HL-60/S4 treated with phorbol 12-myristate 13-acetate at 8.2 ng/mL for 4 days and 3 days (cell line): Measurements from ENCODE around the gene MXD3.
"Not testable (repeated sequence)": the region's sequence is repeated elsewhere in the genome, so short reads cannot be mapped to it uniquely, and the experiment has no call there.

Experiments
- in situ Hi-C: fragments of 300-500 bp; cut with MboI; formaldehyde crosslinking; loops from 2 replicates; pipeline ENCODE4 v1.15.0; 2022; ENCODE audit warnings: low sequenced_read_pairs

MXD3 gene

DNA sequence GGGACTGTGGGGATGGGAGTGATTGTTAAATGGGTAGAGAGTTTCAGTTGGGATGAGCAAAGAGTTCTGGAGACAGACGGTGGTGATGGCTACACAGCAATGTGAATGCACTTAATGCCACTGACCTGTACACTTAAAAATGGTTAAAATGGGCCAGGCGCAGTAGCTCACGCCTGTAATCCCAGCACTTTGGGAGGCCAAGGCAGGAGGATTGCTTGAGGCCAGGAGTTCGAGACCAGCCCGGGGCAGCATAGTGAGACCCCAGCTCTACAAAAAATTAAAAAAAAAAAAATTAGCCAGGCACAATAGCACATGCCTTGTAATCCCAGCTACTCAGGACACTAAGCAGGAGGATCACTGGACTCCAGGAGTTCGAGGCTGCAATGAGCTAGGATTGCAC is 32.1 kb upstream of the MXD3 start:
- in situ Hi-C loops = no loop called here

DNA sequence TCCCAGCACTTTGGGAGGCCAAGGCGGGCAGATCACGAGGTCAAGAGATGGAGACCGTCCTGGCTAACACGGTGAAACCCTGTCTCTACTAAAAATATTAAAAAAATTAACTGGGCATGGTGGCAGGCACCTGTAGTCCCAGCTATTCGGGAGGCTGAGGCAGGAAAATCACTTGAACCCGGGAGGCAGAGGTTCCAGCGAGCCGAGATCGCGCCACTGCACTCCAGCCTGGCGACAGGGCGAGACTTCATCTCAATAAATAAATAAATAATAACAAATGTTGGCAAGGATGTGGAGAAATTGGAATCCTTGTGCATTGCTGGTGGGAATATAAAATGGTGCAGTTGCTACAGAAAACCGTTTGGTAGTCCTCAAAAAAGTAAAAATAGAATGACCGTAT is 31.3 kb upstream of the MXD3 start:
- in situ Hi-C loops = not testable (repeated sequence)

DNA sequence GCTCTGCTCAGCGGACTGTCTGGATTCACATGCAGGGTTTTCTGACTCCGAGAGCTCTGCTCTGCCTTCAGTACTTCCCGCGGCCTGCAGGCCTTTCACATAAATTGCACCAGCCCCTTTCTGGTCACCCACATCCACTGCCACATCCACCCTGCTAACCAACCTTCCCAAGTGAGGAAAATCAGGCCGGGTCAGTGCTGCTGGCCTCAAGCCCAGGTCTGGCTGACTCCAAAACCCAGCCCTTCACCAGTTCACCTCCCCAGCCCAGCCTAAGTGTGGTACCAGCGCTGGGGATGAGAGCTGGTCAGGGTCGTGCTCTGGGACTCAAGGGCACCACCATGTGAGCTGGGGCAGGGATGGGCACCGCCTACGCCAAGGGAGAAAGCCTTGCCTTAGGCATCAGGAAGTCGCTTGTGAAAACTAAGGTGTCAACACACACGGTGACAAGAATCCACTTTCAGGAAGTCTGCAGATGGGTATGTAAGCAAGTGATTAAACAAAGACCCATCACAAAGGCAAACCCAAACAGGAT is 27.5 kb upstream of the MXD3 start:
- in situ Hi-C loops = no loop called here

DNA sequence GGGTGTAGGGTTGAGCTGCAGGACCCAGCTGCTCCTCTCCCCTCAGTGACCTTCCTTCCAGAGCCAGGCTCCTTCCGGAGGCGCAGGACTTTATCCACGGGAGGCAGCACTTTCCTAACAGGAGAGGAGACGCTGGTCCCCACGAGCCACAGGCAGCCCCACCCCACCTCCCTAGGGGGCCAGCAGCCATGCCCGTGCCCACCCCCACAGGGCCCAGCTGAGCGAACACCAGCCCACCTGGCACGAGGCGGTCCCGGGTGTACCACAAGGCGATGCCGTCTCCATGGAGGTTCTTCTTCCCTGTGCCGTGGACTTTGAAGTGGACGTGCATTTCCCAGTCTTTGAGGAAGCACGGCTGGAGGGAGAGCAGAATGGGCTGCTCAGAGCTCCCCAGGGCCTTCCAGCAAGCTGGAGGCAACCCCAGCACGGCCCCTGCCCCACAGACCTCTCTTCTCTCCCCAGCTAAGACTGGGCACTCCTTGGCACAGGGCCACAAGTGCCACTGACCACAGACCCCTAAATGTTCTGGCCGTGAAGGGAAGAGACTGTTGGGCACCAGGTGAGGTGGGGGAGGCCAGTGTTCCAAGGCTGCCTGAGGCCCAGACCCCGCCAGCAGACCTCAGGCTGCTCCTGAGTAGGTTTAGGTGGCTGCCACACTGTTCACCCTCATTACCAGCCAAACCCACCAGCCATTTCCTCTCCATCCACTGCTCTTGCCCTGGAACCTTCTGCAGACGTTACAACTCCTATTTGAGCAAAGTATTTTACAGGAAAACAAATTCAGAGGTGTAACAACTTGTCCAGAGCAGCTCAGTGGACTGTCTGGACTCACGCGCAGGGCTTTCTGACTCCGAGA is 26.8 kb upstream of the MXD3 start:
- in situ Hi-C loops = no loop called here

DNA sequence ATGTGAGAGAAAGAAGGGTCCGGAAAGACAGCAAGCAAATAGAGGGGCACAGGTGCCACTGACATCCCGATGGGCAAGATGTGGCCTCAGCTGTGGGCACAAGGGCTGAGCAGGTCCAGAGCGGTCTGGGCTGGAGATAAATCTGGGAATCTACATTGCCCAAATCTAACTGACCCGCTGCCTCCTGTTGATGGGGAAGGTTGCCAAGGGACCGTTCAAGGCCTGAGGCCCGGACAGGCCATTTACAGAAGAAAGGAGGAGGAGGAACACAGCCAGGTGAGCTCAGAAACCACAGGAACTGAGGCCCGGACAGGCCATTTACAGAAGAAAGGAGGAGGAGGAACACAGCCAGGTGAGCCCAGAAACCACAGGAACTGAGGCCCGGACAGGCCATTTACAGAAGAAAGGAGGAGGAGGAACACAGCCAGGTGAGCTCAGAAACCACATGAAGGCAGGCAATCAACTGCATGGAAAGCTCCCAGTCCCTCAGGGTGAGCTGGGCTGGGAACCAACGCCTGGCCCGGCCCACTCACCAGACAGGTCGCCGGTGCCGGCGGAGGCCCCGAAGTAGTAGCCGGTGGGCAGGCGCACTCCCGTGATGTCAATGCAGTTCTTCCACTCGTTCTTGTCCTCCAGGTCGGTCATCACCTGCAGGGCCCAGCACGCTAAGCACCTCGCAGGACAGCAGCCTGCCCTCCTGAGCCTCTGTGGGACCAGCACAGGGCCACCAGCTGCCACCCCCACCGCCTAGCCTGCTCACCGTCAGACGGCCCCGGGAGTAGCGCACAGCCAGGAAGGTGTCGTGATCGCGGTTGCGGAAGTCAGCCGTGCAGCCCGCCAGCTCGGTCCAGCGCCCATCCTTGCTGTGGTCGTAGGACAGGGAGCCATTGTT is 25.2 kb upstream of the MXD3 start:
- in situ Hi-C loops = no loop called here

DNA sequence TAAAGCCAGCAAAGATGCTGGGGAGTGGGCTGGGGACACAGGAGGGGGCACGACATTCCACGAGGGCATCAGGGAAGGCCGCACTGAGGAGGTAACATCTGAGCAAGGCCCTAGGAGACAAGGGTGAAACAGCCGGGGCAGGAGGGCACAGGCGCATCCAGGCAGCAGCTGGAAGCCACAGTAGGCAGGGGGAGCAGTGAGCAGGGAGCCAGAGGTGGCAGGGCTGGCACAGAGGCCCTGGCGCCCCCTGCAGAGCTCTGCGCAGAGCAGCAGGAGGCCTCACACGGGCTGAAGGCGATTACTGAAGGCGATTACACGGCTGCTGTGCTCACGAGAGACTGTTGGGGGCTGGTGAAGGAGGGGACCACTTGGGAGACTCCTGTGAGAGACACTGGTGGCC is 24.4 kb upstream of the MXD3 start:
- in situ Hi-C loops = no loop called here

DNA sequence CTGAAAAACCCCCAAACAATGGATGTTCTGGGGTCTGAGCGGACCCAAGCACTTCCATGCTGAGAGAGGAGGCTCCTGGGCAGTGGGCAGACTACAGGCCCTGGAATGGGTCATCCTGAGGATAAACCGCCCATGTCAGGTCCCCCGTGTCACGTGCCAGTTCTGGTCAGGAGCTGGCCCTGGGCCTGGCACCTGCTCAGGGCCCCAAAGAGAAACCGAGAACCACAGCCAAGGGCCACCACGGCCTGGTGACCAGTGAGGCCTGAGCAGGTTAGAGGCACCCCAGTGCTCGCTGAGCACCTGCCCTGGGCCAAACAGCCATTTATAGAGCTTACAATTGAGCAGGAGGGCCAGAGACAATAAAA is 24.0 kb upstream of the MXD3 start:
- in situ Hi-C loops = no loop called here

DNA sequence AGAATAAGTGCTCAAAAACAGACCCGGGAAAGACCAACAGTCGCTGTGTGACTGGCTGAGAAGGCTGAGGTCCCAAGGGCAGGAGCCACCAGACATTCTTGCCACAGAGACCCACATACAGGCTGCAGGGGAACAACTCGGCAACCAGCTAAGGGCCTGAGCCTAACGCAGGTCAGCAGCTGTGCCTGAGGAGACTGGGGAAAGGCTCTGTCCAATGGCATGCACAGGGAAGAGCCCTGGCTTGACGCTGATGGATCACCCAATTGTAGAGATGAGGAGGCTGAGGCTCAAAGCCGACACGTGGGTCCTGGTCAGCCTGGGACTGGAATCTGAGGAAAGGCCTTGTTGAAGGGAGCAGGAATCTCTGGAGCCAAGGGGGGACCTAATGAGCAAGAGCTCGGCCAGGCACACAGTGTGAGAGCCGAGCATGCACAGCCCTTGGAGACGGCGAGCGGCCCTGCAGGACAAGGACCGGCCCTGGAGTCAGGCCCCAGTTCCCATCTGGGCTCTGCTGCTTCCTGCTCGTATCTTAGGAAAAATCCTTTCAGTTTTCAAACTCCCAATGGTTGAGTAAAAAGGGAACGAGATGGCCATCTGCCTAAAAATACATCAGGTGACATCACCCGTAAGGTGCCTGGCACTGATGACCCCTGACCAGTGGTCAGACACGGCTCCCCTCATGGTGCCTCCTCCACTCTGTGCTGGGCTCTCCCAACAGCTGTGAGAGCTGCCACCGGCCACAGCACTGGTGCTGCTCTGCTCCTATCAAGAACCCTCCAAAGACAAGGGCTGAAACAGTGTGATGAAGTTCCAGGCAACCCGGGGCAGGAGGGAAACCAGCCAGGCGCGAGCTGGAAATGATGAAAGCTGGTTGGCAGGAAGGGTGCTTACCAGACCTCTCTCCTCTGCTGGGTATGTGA is 23.3 kb upstream of the MXD3 start:
- in situ Hi-C loops = no loop called here

DNA sequence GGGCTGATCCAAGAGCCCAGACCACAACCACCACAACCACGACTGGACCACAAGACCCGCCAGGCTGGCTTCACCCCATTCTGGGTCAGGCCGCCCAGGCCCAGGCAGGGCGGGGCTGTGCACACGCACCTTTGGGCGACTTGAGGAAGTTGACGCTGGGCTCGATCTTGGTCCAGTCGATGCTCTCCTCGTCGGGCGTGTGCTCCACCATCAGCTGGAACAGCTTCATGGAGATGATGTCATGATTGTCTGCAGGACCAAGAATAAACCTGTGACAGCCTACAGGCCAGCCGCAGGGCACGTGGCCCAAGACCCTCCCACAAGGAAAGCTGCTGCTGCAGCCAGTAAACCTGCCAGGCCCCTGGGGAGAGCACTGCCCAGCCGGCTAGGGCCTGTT is 22.5 kb upstream of the MXD3 start:
- in situ Hi-C loops = no loop called here

DNA sequence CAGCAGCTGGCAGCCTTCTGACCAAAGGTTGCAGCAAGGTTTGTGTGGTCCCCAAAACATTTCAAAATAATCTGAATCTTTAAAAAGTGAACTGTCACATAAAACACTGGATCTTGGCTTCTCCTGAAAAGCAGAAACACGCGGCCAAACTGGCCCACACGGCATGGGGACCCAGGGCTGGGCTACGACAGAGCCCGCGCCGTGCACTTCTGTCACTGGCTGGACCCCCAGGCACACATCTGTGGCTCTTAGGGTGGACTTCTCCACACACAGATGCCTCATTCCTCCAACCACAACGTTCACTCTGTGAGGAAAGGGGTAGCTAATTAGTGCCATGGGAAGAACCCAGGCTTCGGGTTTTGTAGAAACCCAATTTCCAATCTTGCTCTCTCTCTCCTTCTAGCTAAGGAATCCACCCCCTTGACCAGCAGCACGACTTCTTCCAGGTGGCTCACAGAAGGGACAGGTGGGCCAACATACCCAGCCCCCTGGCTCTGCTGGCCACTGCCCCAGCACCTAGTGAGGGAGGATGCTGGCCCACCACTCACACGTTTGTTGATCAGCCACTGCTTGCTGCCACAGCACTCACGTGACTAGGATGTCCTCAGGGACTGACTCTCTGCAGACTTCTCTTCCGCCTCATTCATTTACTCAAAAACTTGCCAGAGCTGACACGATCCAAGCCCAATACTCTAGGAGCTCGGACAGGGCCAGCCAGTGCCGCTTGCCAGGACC is 21.9 kb upstream of the MXD3 start:
- in situ Hi-C loops = no loop called here

DNA sequence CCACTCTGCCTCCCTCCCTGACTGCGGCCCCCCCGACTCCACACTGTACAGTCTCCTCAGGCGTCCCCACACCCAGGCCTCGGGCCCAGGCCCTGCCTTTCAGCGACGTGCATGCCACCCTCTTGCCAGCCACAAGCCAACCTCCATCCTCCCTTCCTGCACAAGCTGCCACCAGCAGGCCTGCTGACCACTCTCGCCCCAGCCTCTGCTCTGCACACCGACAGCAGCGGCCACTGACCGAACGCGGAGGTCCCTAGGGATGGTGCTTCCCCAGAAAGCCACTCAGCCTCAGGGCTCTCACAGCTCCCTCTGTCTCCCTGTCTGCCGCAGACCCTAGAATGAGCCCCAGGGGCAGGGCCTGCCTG is 21.2 kb upstream of the MXD3 start:
- in situ Hi-C loops = no loop called here

DNA sequence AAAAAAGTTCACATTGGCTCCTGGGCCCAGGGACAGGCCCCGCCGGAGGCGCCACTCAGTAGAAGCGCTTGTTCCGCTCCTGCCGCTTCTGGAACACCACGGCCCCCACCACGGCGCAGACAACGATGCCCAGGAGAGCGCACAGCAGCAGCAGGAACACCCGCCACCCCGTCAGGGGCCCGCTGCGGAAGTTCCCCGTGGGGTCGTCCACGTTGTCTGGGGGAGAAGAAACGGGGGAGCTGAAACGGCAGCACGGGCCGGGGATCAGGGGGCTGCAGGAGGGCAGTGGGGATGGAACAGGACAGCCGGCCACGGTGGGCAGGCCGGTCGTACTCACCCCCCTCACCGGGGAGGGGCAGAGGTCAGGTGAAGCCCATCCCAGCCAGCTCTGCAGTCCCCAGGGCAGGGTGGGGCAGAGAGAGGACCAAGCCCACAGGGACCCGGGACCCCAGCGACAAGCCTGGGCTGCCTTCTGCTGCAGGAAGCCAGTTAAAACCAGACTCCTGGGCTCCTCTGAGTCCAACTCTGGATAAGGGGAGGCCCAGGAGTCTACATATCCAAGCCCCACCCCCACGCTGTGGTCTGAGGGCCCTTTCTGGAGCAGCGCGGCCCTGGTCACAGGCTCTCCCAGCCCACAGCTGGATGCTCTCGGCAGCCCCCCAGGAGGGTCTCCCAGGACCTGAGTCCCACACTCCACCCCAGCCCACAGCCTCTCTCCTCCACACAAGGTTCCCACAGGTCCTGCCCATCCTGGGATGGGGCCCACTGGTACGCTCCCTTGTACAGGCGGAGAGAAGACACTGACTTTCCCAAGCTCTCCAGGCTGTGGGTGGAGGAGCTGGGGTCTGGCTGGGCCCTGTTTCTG is 20.6 kb upstream of the MXD3 start:
- in situ Hi-C loops = no loop called here

DNA sequence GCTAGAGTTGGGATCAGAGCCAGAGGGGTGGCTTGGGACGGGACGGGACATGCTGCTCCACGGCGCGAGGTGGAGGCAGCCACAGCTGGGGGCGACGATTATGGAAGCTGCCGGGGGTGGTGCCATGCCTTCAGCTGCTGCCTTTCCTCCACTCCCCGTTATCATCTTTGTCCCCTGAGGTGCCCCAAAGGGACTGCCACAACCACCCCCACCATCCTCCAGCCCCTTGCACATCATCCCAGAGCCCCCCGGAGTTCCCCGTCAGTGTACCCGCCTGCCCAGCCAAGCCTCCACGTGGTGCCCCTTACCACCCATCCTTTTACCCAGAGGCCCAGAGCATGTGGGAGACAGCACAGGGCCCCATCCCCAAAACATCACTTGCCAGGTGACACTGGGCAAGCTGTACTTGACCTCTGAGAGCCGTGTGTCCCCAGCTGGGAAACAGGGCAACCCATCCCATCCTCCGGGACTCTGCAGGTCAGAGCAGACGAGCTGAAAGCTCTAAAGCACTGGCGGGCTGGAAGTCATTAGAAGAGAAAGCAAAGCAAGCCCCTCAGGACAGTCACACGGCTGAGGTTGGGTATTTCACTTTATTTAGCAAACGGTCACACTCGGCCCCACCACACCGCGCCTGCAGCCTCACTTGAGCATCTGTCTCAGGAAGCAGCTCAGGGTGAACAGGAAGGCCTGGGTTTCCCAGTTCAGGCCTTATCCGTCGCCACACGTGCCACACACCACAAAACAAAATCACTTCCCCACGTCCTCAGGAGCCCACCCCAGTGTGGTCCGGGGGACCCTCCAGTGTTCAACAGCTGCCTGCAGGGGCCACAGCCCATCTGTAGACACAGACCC is 19.5 kb upstream of the MXD3 start:
- in situ Hi-C loops = no loop called here

DNA sequence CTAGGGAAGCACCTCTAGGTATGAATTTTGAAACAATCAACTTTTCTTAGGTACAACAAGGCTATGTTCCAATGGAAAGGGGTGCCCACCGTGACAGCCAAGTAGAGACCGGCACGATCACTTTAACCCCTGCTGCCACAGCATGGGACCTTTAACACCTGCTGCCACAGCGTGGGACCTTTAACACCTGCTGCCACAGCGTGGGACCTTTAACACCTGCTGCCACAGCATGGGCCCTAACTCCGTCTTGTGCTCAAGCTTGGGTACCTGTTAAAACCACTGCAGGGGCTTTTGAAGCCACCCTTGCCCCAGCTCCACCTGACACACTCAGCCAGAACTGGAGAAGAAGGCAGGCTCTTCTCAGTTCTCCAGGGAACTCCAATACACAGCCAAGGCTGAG is 18.2 kb upstream of the MXD3 start:
- in situ Hi-C loops = no loop called here

DNA sequence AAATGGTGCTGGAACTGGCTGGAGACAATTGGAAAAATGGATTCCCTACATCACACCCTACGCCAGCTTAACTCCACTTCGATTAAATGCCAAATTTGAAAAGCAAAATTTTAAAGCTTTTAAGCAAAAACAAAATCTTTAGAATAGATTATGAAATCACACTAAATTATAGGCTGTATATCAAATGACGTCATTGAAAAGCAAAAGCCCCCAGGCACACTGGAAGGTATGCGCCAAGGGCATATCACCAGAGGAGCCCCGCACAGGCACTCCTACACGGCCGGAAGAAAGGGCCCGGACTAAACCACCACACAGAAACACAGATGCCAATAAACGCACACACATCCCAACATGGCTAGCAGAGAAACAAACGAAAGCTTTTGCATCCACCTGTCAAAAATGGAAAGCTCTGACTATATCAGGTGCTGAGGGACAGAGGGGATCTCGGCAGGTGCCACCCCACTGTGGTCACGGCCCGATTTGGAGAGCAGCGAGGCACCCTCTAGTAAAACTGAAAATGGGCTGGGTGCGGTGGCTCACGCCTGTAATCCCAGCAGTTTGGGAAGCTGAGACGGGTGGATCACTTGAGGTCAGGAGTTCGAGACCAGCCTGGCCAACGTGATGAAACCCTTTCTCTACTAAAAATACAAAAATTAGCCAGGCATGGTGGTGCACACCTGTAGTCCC is 17.0 kb upstream of the MXD3 start:
- in situ Hi-C loops = no loop called here

DNA sequence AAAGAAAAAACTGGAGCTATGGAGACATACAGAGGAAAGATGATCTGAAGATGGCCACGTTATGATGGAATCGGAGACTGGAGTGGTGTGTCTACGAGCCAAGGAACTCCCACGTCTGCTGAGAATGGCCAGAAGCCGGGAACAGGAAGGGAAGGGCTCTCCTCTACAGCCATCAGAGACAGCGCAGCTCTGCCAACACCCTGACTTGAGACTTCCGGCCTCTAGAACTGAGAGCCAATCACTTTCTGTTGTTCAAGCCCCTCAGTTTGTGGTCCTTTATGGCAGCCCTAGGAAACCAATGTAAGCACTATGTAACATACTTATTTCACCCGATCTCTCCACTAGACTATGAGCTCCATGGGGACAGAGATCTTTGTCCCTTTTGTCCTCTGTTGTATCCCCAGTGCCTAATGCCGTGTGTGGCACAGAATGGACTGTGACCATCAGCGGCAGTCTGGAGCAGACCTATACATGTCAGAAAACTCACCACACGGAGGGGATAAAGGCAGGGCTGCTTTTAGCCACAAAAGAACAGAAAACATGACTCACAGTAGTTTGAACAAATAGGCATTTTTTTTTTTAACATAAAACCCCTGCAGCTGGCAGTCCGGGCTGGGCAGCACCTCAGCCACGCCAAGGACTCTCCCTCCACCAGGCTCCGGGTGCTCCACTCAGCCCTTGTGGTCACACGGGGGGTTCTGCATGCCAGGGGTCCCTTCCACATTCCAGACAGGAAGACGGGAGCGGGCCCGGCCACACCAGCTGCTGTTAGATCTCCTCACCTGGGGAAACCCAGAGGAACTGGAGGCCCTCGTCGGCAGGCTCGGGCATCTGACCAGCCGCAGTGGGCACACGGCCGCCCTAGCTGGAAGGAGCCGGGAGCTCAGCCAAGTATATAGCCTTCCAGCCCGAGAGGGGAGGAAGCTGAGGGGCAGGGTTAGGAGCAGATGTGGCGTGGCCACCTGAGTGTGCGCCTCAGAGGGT is 16.1 kb upstream of the MXD3 start:
- in situ Hi-C loops = no loop called here
